HG02642 (cell line): Measurements from ENCODE around the gene VTI1A.

Experiments
- ATAC-seq: cut with Tn5 transposase; IDR thresholded peaks from one replicate; pipeline ENCODE4 v1.9.1; 2021; ENCODE audit warnings: mild to moderate bottlenecking; ENCODE audit not compliant: unreplicated experiment, poor library complexity

The VTI1A gene

GRCh38 chr10:112739592-112740353 lies 292.8 kb downstream of the VTI1A start:
- ATAC-seq, result no peak

DNA sequence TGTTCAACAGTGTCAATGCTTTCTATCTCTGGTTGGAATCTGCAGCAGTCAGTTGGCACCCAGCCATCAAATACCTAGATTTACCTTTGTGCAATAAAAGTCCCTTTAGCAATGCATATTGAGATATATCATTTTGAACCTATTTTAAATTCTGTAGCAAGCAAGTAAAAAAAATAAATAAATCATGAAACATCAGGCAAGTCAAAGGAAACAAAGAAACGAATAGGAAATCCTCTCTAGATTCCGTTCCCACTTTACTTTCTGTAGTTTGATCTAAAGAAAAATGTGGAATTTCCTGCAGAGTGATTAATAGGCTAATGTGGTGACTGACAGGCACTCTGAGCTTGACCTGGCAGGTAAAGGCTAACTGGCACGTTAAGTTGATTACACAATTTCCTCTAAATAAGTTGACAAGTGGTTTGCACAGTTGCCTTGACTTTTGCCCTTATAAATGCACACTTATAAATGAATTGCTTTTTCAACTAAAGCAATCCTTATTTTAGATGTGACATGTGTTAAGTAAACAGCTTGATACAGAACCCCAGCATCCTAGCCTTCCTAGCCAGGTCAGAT lies 294.9 kb downstream of the VTI1A start:
- no peak for ATAC-seq

DNA sequence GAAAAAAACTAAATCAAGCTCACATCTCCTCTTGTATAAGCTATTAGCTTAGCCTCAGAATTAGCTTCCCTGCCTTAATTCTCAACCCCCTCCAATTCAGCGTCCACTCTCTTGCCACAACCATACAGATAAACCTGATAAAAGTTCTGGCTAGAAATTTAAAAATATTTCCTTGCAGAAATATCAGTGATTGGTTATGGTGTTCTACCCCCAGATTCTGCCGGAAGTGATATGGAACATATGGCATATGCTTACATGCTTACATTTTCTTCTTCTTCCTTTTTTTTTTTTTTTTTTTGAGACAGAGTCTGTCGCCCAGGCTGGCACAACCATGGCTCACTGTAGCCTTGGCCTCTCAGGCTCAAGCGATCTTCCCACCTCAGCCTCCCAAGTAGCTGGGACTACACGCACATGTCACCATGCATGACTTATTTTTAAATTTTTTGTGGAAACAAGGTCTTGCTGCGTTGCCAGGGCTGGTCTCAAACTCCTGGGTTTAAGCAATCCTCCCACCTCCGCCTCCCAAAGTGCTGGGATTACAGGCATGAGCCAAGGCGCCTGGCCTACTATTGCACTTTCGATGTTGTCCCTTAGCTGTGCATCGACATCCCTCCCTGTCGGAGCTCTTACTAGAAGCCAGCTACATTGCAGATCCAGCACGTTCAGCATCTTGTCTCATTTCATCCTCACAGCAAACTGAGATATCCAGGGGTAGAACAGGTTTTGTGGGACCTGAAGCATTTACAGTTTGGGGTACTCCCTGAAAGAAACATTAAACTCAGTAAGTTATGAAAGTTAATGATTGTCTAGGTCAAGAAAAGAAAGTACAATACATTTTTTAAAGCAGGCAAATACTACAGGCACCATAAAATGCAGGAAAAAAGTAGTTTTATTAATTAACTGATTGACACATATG lies 297.4 kb downstream of the VTI1A start:
- no peak for ATAC-seq

GRCh38 chr10:112746329-112746728 lies 299.3 kb downstream of the VTI1A start:
- ATAC-seq, result no peak

DNA sequence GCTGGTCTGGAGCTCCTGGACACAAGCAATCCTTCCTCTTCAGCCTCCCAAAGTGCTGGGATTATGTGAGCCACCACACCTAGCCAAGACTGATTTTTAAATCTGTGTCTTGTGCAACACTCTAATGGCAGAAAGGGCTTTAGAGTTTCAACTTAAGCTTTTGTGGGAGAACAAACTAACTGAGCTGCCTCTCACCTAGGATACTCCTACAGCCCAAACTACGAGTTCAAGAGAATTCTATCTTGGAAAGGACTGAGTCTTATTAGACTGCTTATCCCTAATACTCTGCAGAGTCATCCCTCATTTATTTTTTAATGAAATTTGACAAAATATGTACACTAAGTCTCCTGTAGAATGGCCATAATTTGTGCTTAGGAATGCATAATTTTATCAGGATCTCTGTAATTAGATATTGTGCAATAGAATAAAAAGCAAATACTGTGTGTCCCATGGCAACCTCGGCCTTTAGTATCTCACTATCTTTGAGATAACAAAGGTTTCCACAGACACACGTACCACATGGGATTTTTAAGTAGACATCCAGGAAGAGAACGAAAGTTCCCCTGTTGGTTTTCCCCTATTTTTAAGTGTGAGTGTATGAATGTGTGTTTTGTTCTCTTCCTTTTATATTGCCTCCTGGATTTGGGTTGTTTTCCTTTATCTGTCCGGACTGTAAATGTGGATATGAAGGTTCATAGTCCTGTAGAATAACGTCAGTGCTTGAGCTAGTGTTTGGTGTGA lies 303.6 kb downstream of the VTI1A start:
- no peak for ATAC-seq

DNA sequence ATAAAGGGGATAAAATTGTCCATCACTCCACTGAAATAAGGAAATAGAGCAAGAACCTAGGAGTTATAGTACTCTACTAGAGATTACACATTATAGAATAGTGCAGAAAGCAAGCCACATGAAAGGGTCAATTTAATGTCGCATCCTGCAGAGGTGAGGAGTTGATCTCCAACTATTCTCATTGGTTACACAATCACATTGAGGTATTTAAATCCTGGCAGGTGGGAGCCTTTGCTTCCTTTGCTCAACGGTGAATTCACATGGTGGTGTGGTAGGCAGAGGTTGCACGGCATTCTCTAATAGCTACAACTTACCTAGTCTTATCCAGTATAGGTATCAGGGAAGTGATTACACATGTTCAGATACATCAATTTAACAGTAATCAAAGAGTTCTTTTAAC lies 304.6 kb downstream of the VTI1A start:
- no peak for ATAC-seq

DNA sequence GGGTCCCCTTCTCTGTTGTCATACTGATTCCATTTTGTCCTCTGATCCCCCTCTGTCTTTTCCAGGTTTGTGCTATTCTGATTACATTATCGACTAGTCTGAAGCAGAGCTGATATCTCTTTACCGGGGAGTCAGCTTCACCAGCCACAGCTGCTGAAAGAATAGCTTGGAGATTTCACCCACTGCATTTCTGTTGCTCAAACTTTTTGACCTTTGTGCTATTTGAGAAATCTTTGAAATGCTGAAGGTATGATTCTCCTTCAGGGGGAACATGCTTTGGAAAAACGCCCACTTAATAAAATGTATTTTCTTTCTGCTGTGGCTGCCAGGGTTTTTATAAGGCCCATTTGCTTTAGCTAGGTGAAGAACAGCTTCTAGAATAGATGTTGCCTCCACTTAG lies 305.3 kb downstream of the VTI1A start:
- ATAC-seq, result no peak

DNA sequence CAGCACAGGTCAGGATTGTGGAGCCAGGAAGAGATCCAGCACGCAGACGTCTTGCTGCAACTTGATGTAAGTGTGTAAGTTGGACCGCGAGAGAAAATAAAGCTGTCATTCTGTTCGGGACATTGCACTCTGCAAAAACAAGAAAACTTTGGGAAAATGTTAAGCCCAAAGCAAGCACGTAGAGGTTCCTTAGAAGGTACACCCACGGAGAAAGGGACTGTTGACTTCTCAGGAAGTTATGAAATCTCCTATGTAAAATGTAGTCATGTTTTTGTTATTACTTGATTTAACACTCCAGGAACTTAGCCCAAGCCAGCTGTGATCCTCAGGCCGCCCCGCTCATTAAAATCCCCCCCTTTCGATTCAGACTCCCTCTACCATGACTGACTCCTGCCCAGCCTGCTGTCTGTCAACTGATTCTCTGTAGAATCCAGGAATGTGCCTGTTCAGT lies 307.0 kb downstream of the VTI1A start:
- ATAC-seq, result no peak

- no peak for ATAC-seq
Observed at GRCh38 chr10:112755446-112756234, 308.6 kb downstream of the VTI1A start.

DNA sequence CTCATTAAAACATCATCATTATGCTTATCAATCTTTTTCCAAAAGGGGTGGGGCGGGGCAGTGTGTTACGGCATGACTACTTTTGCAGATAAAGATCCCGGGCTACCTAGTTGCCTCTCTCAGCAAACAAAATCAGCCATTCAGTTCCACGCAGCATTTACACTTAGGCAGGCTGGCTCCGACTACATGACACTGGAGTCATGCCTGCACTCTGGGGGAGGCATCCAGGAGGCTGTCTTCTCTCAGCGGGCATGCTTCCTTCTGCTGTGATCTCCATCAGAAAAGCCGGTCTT lies 309.2 kb downstream of the VTI1A start:
- ATAC-seq, result no peak

GRCh38 chr10:112758961-112759360 lies 311.9 kb downstream of the VTI1A start:
- no peak for ATAC-seq

- ATAC-seq, result no peak
Observed at GRCh38 chr10:112759496-112759895, 312.5 kb downstream of the VTI1A start.

- no peak for ATAC-seq
Observed at GRCh38 chr10:112761256-112761655, 314.2 kb downstream of the VTI1A start.

DNA sequence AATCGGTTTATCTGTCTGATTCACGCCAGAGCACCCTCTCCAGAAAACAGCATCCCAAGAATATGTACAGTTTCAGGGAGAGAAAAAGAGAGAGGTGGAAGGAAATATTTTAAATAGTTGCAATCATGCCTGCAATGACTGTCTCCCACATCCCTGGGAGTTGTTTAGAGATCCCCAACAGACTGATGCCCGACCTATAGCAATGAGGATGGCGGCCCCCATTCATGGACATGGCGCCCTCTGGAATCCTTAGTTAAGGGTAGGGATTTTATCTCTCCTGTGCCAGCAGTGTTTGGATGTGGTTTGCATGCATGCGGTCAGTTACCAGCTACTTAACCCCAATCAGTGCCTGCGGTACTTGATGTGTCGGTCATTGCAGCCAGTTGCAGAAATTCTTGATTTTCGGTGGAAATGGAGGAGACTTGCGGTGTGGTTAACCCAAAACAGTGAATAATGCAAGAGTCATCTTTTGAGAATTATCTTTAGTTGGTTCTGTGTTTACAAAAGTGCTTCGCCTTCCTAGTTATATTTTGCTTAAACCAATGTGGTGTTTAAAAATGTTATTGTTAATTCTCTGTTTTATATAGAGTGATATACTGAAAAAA lies 317.0 kb downstream of the VTI1A start:
- ATAC-seq, result no peak

DNA sequence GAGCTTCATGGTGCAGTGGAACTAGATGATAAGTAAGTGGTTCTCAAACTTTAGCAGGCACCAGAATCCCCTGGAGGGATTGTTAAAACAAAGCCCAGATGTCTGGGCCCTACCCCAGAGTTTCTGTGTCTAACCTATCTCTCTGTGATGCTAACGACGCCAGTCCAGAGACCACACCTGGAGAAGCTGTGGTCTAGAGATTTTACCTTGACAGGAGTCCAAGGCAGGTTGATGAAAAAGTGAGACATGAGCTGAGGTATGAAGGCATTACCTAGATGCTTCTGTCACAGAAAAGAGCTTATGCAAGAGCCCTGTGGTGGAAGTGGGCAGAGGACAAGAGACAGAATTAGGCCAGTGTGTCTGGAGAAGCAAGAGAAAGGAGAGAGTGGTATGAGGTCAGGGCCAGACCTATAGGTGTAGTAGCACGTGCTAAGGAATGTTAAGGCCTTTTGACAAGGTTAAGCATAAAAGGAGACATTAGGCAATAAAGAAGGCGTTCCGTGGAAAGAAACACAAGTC lies 318.8 kb downstream of the VTI1A start:
- ATAC-seq, result no peak

- no peak for ATAC-seq
Observed at GRCh38 chr10:112766636-112767035, 319.6 kb downstream of the VTI1A start.

GRCh38 chr10:112767156-112767555 lies 320.1 kb downstream of the VTI1A start:
- ATAC-seq, result no peak

DNA sequence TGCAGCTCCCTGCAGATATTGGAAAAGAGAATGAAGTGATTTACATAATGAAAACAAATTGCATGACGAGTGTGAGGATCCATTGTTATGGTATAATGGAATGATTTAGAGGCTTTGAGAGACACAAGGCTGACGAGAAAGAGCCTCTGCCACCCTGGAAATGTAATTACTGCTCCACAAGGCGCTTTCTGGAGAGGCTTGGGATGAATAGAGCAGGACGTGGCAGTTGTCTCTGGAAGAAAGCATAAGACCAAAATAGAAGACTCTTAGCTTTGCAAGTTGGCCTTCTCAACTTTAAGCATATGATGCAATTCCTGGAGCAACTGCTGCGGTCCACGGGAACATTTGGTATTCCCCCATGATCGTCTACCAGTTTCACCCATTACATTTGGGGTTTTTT lies 321.1 kb downstream of the VTI1A start:
- no peak for ATAC-seq

- no peak for ATAC-seq
Observed at GRCh38 chr10:112769081-112769480, 322.1 kb downstream of the VTI1A start.
